BLaER1 treated with 17β-estradiol and CSF1 and Interleukin-3, amounts not matched to agents 10 nM and 100 nM (cell line): ENCODE data around the gene ZNF664.

ENCODE experiments used
- H3K27ac ChIP-seq, 11 experiments: shearing (Covaris generic); formaldehyde crosslinking; 2 replicates each; pipeline ENCODE4 v1.8.1; 2022
- H3K27me3 ChIP-seq, 11 experiments: shearing (Covaris generic); formaldehyde crosslinking; 2 replicates each; pipeline ENCODE4 v1.8.1; 2022
- H3K36me3 ChIP-seq, 11 experiments: shearing (Covaris generic); formaldehyde crosslinking; 2 replicates each; pipeline ENCODE4 v1.8.1; 2022
- H3K4me1 ChIP-seq, 10 experiments: shearing (Covaris generic); formaldehyde crosslinking; 2 replicates each; pipeline ENCODE4 v1.8.1; 2022
- H3K4me2 ChIP-seq, 11 experiments: shearing (Covaris generic); formaldehyde crosslinking; 2 replicates each; pipeline ENCODE4 v1.8.1; 2022
- H3K4me3 ChIP-seq, 10 experiments: shearing (Covaris generic); formaldehyde crosslinking; 2 replicates each; pipeline ENCODE4 v1.8.1; 2022
- H3K9ac ChIP-seq, 11 experiments: shearing (Covaris generic); formaldehyde crosslinking; 2 replicates each; pipeline ENCODE4 v1.8.1; 2022
- H3K9me3 ChIP-seq, 11 experiments: shearing (Covaris generic); formaldehyde crosslinking; replicated peaks in 1 of 11; 2 replicates each; pipeline ENCODE4 v1.8.1; 2022
- H4K20me1 ChIP-seq, 11 experiments: shearing (Covaris generic); formaldehyde crosslinking; 2 replicates each; pipeline ENCODE4 v1.8.1; 2022
- Cebpa-rat ChIP-seq, 11 experiments: shearing (Covaris generic); IDR thresholded peaks; 2 replicates each; pipeline ENCODE4 v1.8.1; 2022

Gene ZNF664

DNA sequence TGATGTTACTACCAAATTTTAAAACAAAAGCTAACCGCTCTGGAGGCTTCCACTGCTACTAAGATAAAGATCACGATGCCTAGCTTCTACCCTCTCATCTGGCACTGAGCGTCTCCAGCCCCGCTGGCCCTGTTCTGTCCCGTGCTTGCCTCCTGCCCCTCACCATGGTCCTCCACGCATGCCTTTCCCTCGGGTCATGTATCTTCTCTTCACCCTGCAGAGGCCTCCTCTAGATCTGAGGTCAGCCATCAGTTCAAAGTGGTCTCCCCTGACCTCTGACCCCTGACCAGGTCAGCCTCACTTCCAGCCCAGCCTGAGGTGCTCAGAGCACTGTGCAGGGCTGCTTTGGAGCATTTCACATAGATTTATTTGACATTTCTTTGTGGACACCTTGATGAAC, 28.3 kb downstream of the ZNF664 start:
- H3K9ac ChIP-seq = no peak overlapping the region
- H3K36me3 ChIP-seq = peaks cover 72 to 97% (median 86%) of the 10 kb centered on the region in 11 experiments
- H3K4me3 ChIP-seq = no peak overlapping the region
- no peaks in the 10 kb centered on the region for H3K9me3 ChIP-seq
- TF ChIP-seq Cebpa-rat (IDR thresholded peaks at IDR 0.05) = no peak
- H3K4me2 ChIP-seq = 0 out of 22 replicates have a peak overlapping the region, but pooled peaks of 1 of the 11 experiments have one; percentile 14
- H4K20me1 ChIP-seq = peaks cover 0 to 63% (median 26%) of the 10 kb centered on the region in 11 experiments; a peak in 15 of 22 replicates
- H3K4me1 ChIP-seq = peaks cover 8 to 39% (median 23%) of the 10 kb centered on the region in 10 experiments
- no peak overlapping the region for H3K27ac ChIP-seq
- H3K27me3 ChIP-seq = no peaks in the 10 kb centered on the region

- Histone ChIP-seq H3K4me3 (no peak overlapping the region), H3K27me3 (no peaks in the 10 kb centered on the region), H3K4me2 (no peak overlapping the region), H4K20me1 (peaks cover 6 to 63% (median 24%) of the 10 kb centered on the region in 11 experiments; a peak in 14 of 22 replicates), H3K9ac (no peak overlapping the region), H3K4me1 (peaks cover 16 to 47% (median 31%) of the 10 kb centered on the region in 10 experiments), H3K9me3 (no peaks in the 10 kb centered on the region), H3K36me3 (peaks cover 70 to 94% (median 84%) of the 10 kb centered on the region in 11 experiments), H3K27ac (no peak overlapping the region)
- no peak for TF ChIP-seq Cebpa-rat (IDR thresholded peaks at IDR 0.05)
These were observed 29.1 kb downstream of the ZNF664 start for GRCh38 chr12:124002021-124002644.

DNA sequence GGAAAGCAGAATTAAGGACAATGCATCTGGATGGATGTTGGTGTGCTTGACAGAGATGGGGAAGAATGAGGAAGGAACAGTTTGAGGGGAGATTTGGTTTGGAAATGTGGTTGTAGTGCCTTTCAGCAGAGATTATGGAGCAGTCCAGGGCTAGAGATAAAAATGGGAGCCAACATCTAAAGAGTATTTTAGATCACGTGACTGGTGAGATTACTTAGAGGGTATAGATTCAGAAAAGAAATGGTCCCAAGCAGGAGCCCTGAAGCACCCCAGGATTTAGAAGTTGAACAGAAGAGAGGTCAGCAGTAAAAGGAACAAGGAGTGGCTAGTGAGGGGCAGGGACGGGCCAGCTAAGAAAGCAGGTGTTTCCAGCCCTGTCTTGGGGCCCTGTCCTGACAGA, 29.6 kb downstream of the ZNF664 start:
- Histone ChIP-seq H3K36me3 (peaks cover 65 to 94% (median 84%) of the 10 kb centered on the region in 11 experiments), H3K4me3 (no peak overlapping the region), H3K27ac (no peak overlapping the region), H4K20me1 (peaks cover under 1 to 60% (median 24%) of the 10 kb centered on the region in 11 experiments; a peak in 14 of 22 replicates), H3K4me2 (no peak overlapping the region), H3K4me1 (peaks cover 21 to 52% (median 36%) of the 10 kb centered on the region in 10 experiments), H3K9me3 (no peaks in the 10 kb centered on the region), H3K9ac (no peak overlapping the region), H3K27me3 (no peaks in the 10 kb centered on the region)
- TF ChIP-seq Cebpa-rat (IDR thresholded peaks at IDR 0.05) = no peak

DNA sequence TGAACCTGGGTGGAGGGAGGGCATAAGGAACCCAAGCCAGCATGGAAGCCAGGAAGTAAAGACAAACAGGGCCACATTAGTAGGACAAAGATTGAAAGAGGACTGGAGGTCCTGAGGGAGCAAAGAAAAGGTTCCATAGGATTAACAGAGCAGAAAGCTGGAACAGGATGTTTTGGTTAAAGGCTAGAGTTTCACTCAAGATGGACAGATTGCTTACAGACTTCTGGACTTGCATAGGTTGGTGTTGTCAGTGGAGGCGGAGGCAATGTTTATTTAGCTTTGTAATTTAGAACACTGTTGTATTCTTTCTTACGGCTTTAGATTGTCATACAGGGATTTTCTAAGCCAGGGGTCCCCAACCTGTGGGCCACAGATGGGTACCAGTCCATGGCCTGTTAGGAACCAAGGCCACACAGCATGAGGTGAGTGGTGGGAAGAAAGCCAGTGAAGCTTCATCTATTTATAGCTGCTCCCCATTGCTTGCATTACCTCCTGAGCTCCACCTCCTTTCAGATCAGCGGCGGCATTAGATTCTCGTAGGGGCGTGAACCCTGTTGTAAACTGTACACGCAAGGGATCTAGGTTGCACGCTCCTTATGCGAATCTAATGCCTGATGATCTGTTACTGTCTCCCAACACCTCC, 31.3 kb downstream of the ZNF664 start:
- H3K9ac ChIP-seq = no peak overlapping the region
- peak overlapping the region in 6 of 11 experiments; percentile 7 to 43 (median 20); a peak in 8 of 22 replicates for H3K4me2 ChIP-seq
- no peaks in the 10 kb centered on the region for H3K27me3 ChIP-seq
- no peak overlapping the region for H3K4me3 ChIP-seq
- TF ChIP-seq Cebpa-rat (IDR thresholded peaks at IDR 0.05) = no peak
- peaks cover 0 to 56% (median 23%) of the 10 kb centered on the region in 11 experiments; a peak in 12 of 22 replicates for H4K20me1 ChIP-seq
- peaks cover 50 to 87% (median 71%) of the 10 kb centered on the region in 11 experiments for H3K36me3 ChIP-seq
- 0 out of 22 replicates have a peak overlapping the region, but pooled peaks of 1 of the 11 experiments have one; percentile 23 for H3K27ac ChIP-seq
- no peaks in the 10 kb centered on the region for H3K9me3 ChIP-seq
- peaks cover 32 to 64% (median 47%) of the 10 kb centered on the region in 10 experiments for H3K4me1 ChIP-seq

- Histone ChIP-seq H3K4me1 (peaks cover 32 to 58% (median 47%) of the 10 kb centered on the region in 10 experiments), H3K9me3 (no peaks in the 10 kb centered on the region), H3K36me3 (peaks cover 48 to 85% (median 70%) of the 10 kb centered on the region in 11 experiments), H3K4me3 (no peak overlapping the region), H3K9ac (peak overlapping the region in 1 of 11 experiments; percentile 44; a peak in 2 of 22 replicates), H3K4me2 (peak overlapping the region; percentile 44 to 76 (median 68)), H4K20me1 (peaks cover 0 to 46% (median 21%) of the 10 kb centered on the region in 11 experiments; a peak in 10 of 22 replicates), H3K27ac (peak overlapping the region in 7 of 11 experiments; percentile 2 to 53 (median 31); a peak in 9 of 22 replicates), H3K27me3 (no peaks in the 10 kb centered on the region)
- TF ChIP-seq Cebpa-rat (IDR thresholded peaks at IDR 0.05) = no peak
These were observed 33.2 kb downstream of the ZNF664 start for GRCh38 chr12:124006085-124006845.

DNA sequence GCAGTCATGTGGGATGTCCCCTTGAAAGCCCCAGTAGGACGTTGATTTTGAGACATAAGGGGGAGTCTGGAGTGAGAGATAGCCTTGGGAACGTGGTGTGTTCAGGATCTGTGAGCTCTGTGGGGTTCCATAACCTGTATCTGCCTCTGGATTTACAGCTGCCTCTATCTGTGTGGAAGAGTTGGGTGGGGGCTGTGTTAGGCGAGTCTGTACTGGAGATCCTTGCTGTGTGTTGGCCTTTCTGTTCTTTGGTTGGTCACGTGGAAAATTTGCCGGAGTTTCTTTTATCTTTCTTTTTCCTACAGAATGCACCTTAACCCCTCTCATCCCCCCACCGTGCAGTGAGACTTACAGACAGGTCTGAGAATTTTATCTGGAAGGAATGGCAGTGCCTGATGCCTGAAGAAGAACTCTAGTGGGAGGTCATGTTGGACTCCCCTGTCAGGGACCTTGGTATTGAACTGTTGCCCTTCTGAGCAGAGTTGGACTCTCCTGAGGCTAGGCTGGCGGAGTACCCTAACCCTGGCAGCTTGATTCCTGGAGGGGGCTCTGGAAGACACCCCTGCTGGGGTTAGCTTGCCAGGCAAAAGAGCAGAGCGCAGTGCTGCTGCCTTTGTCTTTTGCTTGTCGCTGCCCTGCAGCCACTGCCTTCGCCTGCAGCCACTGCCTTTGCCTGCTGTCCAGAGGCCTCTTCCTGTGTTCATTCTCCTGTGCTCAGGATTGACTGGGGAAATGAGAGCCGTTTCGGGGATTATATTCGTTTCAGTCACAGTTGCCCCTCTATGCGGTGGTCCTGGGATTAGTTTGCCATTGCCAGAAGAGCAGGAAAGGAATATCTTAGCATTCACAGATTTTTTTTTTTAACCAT, 34.1 kb downstream of the ZNF664 start:
- Histone ChIP-seq H4K20me1 (peaks cover 0 to 42% (median 14%) of the 10 kb centered on the region in 11 experiments; a peak in 10 of 22 replicates), H3K27ac (peak overlapping the region in 6 of 11 experiments; percentile 2 to 53 (median 24); a peak in 7 of 22 replicates)

DNA sequence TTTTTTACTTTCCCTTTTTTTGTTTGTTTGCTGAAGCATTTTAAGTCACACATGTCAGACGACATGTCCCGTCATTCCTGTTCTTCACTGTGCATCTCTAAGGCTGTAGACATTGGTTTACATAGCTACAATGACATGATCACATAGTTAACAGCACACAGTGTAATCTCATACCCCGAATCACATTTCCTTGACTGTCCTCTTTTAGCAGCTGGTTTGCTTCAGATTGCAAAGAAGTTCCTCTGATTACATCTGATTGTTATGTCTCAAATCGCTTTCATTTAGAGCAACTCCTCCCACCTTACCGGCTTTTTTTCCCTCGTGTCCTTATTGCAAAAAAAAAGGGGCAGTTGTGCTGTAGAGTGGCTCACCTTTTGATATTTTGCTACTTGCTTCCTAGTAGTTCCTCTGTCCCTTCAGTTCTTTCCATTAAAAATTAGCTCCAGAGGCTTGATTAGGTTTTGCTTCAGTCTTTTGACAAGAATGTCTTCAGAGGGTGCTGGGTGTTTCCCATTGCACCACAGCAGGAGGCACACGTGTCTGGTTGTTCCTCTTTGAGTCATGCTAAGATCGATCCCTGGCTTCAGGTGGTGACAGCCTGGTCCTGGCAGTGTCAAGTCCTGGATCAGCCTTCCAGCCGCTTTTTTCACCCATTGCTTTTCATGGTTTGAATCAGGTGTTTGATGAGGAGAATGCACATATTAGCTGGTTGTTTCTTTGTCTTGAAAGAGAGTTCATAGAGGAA, 35.0 kb downstream of the ZNF664 start:
- no peaks in the 10 kb centered on the region for H3K9me3 ChIP-seq

More for the DNA sequence above, 34.1 kb downstream of the ZNF664 start:
- peak overlapping the region in 1 of 11 experiments; percentile 0; a peak in 1 of 22 replicates for H3K9ac ChIP-seq
- H3K4me2 ChIP-seq = peak overlapping the region; percentile 44 to 76 (median 68)
- no peaks in the 10 kb centered on the region for H3K9me3 ChIP-seq
- peaks cover 32 to 52% (median 43%) of the 10 kb centered on the region in 10 experiments for H3K4me1 ChIP-seq
- H3K36me3 ChIP-seq = peaks cover 48 to 85% (median 70%) of the 10 kb centered on the region in 11 experiments
- no peak for TF ChIP-seq Cebpa-rat (IDR thresholded peaks at IDR 0.05)
- H3K27me3 ChIP-seq = no peaks in the 10 kb centered on the region
- no peak overlapping the region for H3K4me3 ChIP-seq

More for the DNA sequence above, 35.0 kb downstream of the ZNF664 start:
- Histone ChIP-seq H3K4me2 (peak overlapping the region in 10 of 11 experiments; percentile 0 to 54 (median 19); a peak in 10 of 22 replicates), H3K27me3 (no peaks in the 10 kb centered on the region), H4K20me1 (peaks cover 0 to 33% (median 12%) of the 10 kb centered on the region in 11 experiments; a peak in 10 of 22 replicates), H3K36me3 (peaks cover 52 to 85% (median 70%) of the 10 kb centered on the region in 11 experiments), H3K4me3 (no peak overlapping the region), H3K27ac (peak overlapping the region in 1 of 11 experiments; percentile 47; a peak in 1 of 22 replicates), H3K4me1 (peaks cover 29 to 48% (median 42%) of the 10 kb centered on the region in 10 experiments), H3K9ac (no peak overlapping the region)
- TF ChIP-seq Cebpa-rat (IDR thresholded peaks at IDR 0.05) = no peak
